Activated CD8-positive, alpha-beta memory T cell treated with anti-CD3 and anti-CD28 coated beads for 4 hours (primary cell): ENCODE data around the gene ENOX1.
"Not testable (repeated sequence)": the region's sequence is repeated elsewhere in the genome, so short reads cannot be mapped to it uniquely, and the experiment has no call there.

ENCODE experiments used
- DNase-seq, 2 donors: peaks; one replicate each; pipeline ENCODE4 v3.0.0-alpha.2; 2020; ENCODE audit warnings: low read depth in 2 of 2

Gene ENOX1

DNA sequence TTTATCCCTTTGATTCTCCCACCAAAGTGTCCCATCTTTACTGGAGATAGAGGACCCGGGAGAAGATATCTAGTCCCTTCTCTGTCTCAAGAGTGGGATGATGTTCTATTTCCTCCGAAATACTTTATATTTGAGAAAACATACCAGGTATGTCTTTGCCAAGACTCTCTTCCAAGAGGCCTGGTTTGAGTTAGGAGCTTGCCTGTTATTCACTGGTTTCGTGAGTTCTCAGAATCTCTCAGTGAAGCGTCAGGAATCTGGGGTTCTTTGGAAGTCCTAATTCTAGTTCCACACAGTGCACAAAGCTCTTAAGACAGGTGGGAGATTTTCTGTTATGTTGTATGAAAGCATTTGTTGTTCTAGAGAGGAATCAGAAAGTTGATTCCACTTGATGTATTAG is 581.4 kb downstream of the ENOX1 start:
- no peak for DNase-seq

DNA sequence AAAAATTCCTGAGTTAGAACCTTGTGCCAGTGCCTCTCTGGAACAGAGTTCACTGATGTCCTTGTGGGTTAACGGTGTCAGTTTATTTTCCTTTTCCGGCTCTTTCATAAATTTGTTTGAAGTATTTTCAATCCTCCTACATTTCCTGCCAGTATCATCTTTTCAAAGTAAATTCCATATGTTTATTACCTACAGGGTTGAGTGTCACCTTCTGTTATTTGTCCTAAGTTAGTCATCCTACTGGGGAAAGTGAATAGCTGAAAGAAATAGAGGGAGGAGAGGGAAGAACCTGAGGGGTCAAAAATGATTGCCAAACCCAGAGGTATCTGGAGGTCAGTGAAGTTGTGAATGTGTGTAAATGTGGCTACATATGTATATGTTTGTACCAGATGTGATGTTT is 582.2 kb downstream of the ENOX1 start:
- DNase-seq: no peak

DNA sequence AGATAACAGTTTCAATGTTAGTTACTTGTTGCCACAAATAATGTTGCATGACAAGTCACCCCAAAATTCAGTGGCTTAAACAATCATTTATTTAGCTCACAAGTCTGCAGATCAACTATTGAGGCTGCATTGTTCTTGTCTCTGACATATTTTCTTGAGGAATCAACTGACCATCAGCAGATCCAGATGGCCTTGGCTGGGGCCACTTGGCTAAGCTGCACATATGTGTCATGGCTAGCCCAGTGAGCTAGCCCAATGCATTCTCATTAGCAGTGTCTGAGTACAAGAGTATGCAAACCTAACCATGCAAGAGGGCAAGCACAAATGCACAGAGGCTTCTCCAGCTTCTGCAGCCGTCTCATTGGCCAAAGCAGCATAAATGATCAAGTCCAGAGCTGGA is 583.0 kb downstream of the ENOX1 start:
- no peak for DNase-seq

DNA sequence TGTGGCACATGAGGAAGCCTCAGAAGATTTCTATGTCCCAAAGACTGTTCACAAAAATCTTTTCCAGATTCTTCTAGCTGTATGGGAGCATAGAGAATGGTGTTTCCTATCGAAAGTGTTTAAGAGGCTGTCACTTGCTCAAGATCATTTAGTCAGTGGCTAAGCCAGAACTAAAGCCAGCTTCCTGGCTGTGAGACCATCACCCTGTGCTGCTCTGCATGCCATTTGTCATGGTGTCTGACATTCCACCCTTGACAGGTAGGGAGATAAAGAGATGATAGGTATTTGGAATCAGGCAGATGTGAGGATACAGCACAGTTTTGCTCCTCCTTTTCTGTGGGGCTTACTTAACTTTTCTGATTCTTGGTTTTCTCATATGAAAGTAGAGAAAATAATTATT is 586.0 kb downstream of the ENOX1 start:
- no peak for DNase-seq

DNA sequence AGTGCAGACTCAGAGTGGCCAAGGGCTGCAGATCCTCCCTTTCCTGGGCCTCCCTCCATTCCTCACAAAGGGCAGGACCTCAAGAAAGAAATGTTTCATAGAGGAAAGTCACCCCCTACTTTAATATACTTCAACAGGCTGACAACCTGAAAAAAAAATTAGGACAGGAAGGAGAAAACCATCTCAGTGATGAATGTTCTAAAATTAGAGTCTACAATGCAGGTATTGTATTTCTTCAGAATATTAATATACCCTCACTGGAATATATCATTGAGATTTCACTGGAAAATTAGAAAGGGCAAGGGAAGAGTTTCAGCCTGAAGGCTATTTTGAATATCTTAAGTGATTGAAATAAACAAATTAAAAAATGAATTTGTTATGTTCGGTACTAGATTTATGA is 586.5 kb downstream of the ENOX1 start:
- DNase-seq: no peak

DNA sequence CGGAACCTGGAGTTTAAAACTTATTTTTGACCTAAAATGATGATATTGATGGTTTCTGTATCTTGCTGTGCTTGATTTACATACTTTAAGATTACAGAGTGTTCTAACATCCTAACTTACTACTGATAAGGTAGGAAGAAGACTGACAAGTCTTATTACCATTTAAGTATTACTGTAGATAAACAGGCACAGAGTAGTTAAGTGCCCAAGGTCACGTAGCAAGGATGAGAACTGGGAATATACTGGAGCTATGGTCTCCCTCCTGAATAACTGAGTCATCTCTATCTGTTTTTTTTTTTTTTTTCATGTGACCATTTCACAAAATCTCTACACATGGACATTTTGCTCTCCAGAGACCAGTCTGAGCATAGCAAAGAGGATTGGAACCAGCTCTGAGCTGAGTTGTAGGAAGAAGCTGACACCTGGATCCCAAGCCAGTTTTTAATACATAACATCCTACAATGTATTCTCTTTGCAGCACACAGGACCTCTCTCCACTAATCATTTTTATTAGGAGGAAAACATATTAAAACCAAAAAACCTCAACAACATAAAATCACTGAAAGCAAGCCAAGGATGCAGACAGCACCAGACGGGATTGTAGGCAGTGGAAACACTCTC is 589.9 kb downstream of the ENOX1 start:
- no peak for DNase-seq

DNA sequence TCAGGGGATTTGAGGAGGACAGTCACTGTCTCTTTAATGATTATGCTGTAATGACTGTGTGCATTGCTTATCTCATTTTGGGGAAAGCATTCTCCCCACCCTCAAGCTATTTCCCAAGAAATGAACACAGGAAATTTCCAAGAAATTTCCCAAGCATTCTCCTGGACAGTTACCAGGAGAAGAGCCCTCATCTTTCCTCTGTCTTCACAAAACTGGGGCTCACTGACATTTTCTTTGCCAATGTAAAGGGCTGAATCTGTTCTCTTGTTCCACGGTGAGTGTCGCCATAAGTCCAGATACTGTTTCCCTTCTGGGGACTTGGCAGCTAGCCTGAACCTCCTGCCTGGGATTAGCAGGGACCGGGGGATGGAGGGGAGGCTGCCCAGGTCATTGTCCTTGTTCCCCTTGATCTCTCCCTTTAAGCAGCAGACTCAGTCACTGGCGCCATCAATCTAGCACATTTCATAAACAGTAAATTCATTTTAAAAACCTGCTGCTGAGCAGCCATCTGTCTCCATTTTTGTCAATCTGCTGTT is 590.6 kb downstream of the ENOX1 start:
- DNase-seq: no peak

DNA sequence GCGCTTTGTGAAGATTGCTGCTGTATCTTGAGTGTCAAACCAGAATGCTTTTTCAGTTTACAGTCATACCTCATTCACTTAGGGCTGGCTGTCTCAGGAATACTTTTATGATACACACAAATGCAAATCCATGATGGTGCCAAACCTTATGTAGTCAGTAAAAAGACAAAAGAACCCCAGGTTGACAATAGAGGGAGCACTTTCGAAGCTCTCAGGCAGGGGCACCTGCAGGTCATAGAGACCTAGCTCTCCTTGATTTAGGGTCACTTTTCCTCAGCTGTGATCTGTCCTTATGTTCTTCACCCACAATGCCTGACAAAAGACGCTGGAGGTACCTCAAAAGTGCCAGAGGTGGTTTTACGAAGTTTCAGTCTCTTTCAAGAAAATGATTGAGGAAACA is 591.2 kb downstream of the ENOX1 start:
- no peak for DNase-seq

DNA sequence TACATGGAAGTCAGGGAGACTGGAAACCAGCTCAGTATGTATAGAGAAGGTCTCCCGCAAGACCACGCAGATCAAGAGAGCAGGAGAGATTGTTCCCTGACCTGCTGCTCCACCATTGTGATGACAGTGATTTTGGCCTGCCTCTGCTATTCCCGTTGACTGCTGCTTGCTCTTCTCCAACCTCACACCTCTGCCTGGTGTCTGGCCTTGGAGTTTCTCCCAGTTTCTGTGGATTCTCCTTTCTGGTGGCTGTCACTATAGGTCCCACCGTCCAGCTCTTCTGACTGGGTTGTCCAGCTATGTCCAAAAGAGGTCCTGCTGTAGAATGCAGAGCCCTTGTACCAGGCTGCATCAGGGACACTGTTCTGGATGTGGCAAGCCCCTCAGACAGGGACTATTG is 591.7 kb downstream of the ENOX1 start:
- no peak for DNase-seq

DNA sequence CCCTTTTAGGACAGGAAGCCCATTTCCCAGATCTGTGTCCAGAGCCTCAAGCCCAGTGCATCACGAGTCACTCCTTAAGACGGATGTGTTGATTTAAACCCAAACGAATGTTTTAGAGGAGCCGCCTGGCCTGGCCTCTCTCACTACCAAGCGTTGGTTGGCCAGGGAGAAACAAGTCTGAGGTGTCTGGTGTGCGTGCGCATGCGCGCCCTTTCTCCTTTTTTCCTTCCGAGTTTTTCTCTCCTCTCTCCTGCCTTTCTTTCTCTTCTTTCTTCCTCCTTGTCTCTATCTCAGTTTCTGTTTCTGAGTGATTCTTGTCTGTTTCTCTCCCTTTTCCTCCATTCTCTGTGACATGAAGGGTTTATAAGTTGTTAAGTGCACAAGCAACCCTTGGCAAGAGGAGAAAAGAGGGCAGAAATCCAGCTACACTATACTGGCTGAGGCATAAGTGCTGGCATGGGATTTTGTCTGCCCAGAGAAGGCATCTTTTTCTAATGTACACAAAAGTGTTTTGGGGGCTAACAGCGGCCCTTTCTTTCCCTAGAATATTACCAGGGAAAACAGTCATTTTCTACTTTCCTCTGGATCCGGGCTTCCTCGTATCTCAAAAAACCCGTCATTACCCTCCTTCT is 592.9 kb downstream of the ENOX1 start:
- DNase-seq: no peak

DNA sequence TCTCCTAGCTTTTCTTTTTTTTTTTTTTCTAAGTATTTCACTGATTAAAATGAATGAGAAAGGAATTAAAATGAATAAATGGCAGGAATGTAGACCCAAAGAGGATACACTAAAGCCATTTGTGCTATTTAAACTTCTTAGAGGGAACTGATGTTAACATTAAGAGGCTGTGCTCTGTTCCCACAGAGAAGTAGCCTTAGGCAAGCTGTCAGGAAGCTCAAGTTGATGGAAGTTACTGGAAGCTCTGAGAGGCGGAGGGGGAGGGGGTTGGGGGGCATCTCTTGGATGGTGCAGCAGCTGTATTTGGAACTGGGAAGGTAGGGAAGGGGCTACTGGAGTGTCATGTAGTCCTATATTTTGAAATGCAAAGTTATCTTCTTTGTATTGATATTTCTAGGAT is 595.2 kb downstream of the ENOX1 start:
- DNase-seq: no peak

DNA sequence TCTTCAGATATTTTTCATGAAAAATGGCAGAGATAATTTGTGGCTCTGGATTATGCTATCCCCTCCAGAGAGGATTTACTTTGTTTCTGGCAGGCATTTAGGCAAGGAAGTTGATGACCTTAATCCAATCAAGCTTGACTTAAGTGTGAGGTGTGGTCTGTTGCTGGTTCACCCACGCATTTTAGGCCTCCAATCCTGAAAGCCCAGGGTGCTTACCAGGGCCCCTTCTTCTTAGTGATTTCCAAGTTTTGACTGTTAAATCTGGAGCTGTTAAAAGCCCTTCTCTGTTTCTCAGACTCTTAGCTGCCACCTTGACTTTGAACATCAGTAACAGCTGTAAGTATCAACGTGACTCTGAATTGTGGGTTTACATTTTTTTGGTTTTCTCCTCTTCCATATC is 601.5 kb downstream of the ENOX1 start:
- DNase-seq: no peak

DNA sequence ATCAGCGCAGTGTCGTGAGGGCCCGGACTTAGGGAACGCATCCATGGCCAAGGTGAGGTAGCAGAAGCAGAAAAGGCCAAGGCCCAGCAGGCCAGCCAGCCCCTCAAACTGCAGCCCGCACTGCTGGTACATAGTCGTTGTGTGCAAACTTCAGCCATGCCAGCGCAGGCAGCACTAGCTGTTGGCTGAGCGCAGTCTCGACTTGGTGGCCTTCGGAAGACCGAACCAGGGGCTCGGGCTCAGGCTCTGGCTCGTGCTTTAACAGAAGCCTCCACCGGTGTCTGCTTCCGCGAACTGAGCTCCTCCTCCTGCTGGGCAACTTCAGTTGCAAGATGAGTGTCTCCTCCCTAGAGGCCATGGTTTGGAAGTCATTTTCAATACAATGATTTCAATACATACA is 605.9 kb downstream of the ENOX1 start:
- no peak for DNase-seq

DNA sequence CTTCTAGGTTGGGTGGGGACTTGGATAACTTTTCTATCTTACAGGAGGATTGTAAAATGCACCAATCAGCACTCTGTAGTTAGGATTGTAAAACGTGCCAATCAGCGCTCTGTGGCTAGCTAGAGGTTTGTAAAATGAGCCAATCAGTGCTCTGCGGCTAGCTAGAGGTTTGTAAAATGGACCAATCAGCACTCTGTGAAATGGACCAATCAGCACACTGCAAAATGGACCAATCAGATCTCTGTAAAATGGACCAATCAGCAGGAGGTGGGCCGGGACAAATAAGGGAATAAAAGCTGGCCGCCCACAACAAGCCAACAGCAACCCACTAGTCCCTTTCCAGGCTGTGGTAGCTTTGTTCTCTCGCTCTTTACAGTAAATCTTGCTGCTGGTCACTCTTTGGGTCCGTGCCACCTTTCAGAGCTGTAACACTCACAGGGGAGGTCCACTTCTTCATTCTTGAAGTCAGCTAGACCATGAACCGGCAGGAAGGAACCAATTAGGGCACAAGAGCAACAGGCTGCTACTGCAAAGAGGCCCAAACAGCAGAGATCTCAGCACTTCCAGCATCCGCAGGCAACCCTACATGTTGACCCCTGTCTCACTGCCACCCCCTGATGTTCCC is 606.6 kb downstream of the ENOX1 start:
- DNase-seq: no peak

DNA sequence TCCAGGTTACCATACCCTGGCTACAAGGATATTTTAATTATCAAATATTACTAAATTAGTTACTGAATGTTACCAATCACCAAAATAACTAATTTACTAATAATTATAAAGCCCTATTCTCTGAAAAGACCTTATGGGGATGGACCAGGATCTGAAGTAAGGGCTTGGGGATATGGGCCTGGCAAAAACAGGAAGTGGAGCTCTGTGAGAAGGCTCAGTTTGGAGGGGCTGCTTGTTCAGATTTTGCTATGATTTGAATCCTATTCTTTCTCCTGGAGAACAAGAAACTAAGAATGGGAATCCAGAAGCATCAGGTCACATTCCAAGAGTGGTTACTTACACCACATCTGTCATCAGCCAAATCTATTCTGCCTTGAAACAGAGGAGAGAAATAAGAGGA is 615.3 kb downstream of the ENOX1 start:
- no peak for DNase-seq

DNA sequence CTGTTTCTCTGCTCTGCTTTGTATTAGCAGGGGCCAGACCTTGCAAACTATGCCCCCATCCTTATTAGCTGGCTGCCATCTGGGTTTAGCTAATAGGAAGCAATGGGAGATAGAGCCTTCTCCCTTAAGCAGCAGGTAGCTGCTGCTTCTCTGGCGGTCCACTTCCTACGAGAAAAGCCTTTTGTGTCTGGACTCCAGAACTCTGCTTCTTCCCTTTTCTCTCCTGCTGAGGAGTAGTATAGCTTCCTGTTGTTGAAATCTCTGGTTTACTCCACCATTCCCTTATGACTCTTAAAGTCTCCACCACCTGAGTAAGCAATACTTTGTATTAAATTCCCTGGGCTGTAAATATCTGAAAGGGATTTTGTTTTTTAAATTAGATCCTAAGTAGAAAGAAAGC is 616.3 kb downstream of the ENOX1 start:
- DNase-seq: no peak

DNA sequence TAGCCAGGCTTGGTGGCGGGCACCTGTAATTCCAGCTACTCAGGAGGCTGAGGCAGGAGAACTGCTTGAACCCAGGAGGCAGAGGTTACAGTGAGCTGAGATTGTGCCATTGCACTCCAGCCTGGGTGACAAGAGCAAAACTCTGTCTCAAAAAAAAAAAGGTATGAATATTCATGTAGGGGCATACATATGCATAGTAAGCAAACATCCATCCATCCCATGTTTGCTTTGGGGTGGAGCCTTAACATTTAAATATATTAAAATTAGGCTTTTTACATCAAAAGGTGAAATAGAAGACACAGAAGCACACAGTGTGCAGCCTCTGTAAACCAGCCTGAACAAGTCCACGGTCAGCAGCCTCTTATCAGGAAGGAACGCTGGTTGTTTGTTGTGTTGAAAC is 618.3 kb downstream of the ENOX1 start:
- DNase-seq: not testable (repeated sequence)

DNA sequence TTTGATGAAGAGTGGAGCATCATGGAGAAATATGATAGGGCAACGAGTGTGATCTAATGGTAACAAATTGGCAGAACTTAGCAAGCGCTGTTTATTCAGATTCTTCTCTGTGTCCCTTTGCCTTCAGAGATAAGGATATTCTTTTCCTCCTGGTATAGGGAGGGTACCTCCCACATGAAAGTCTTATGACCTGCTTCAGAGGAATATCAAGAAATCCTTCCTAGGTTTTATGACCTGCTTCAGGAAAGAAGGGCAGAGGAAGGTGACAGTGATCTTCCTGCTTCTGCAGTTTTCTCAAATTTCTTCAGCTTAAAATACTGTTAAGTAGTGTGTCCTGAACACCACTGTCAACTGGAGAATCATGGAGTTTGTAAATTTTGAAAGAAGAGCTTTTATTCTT is 619.0 kb downstream of the ENOX1 start:
- no peak for DNase-seq

DNA sequence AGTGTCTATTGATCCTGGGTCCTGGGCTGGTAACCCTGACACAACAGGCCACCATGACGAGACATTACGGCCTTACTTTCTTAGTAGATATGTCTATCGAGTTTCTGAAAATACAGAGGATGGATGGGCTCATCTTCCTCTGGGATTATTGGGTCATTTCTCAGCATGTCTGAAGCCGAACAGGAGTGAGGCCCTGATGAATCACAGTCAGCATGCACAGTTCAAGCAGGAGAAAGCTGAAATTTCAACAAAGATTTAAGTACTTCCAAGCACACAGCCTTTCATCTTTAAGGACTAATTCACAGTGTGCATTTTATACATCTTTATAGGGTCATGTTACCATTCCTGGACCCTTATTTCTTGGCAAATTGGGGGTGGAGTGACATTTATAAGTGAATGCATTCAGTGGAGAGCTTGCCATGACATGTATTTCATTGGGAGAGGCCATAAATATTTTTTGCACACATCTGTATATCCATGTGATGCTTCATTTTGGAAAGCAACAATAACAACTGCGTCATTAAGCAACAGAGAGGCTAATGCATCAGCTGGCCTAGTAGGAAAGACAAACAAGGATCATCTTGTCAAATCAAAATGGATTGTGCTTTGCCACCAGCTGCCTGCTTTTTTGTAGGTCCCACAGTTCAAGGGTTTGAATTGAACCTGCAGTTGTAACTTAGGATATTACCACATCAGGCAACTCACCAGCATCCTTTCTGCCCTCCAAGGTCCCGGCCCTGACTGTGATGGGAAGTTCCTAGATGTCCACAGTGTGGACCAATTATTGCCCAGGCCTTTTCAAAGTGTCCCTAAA is 619.9 kb downstream of the ENOX1 start:
- no peak for DNase-seq
